LNCaP clone FGC (cell line): ENCODE results near the gene DGAT2.

ENCODE experiments used
- DNase-seq: peaks from one replicate; pipeline ENCODE4 v3.0.0-alpha.2; 2011; ENCODE audit warnings: low read depth
- H3K4me3 ChIP-seq: 2 replicates; pipeline ENCODE4 v1.5.1; 2011; ENCODE audit warnings: mild to moderate bottlenecking, low read depth, low read length, control low read depth
- CTCF ChIP-seq: IDR thresholded peaks from 2 replicates; pipeline ENCODE4 v1.5.1; 2012; ENCODE audit warnings: mild to moderate bottlenecking; ENCODE audit not compliant: control insufficient read depth, insufficient read depth; ENCODE audit errors: extremely low read depth

DGAT2 gene

GRCh38 chr11:75823415-75823814 lies 54.8 kb downstream of the DGAT2 start:
- no peak overlapping the region for H3K4me3 ChIP-seq
- no peak for TF ChIP-seq CTCF
- no peak for DNase-seq

- no peak for DNase-seq
- no peak for TF ChIP-seq CTCF
- H3K4me3 ChIP-seq, result no peak overlapping the region
Measured at GRCh38 chr11:75823946-75824345, 55.4 kb downstream of the DGAT2 start.

GRCh38 chr11:75826461-75827230 lies 58.1 kb downstream of the DGAT2 start:
- no peak for DNase-seq
- no peak for TF ChIP-seq CTCF
- H3K4me3 ChIP-seq, result no peak overlapping the region

DNA sequence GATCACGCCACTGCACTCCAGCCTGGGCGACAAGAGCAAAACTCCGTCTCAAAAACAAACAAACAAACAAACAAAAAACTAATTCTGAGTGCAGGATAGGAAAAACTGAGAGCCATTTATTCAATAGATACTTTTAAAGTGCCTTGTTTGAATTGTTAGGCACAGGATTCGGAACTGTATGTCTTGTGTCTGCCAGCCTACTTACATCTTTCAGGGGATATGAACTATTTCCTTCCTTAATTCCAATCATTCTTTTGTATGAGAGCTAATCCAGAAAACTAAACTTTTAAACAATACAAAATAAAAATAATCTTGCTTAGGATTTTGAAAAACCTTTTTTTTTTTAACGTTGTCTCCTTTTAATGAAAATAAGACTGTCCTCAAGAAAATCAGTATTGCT lies 59.0 kb downstream of the DGAT2 start:
- no peak for DNase-seq

DNA sequence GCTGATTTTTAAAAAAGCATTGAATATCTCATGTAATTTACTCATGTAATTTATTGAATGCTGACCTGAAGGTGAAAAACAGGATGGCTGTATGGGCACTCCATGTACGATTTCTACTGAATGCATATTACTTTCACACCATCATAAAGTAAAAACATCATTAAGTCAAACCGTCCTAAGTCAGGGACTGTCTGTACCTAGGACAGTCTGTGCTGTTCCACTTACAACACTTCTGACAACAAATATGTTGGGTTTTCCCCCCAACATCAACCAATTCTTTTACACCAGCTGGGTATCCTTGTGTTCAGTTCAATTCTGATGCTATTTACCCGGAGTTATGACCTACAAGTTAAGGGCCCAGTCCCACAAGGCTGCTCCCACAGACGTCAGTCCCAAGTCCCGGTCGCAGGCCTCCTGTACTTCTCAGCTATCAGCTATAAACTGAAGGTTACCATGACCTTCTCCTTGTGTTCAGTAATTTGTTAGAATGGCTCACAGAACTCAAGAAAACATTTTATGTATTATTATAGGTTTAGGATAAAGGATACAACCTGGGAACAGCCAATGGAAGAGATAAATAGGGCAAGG lies 63.4 kb downstream of the DGAT2 start:
- no peak overlapping the region for H3K4me3 ChIP-seq
- TF ChIP-seq CTCF, result no peak

More for the DNA sequence above, 59.0 kb downstream of the DGAT2 start:
- no peak overlapping the region for H3K4me3 ChIP-seq
- TF ChIP-seq CTCF, result no peak

DNA sequence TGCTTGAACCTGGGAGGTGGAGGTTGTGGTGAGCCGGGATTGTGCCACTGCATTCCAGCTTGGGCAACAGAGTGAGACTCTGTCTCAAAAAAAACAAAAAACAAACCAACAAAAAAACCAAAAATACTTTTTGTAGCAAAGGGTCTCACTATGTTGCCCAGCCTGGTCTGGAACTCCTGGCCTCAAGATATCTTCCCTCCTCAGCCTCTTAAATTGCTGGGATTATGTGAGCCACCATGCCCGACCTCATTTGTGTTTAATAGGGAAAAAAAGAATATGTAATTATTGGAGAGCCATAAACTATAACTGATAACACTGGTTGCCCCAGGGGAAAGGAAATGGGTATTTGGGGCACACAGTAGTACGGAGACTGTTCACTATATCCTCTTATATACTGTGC lies 66.2 kb downstream of the DGAT2 start:
- DNase-seq, result no peak
- no peak for TF ChIP-seq CTCF
- H3K4me3 ChIP-seq, result no peak overlapping the region

More for the DNA sequence above, 63.4 kb downstream of the DGAT2 start:
- DNase-seq, result no peak

DNA sequence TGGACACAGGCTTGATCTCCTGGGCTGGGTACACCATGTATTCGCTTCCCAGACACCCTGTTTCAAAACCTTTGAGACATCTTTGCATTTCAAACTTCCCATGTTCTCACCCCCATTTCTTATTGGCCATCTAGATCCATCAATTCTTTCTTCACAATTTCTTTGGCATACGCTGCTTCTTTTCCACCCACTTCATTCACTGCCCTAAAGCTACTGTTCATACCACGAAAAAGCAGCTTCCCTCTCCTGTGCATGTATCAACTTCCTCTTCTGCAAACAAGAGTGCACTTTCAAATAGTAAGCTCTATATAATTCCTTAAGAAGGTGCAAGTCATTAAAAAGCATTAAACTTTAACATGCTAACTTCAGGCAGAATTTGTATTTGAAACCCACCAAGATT lies 67.8 kb downstream of the DGAT2 start:
- H3K4me3 ChIP-seq, result no peak overlapping the region
- no peak for DNase-seq
- no peak for TF ChIP-seq CTCF
